Natural killer cell treated with Interleukin-12 subunit alpha and Interleukin-12 subunit beta and Interleukin-15 and Interleukin-18, amount 100 ng/mL, for 72 hours (primary cell): ENCODE results near the gene MINDY3. TPM values are rescaled to one million over a fixed set of nuclear protein-coding genes. Genes with fewer than 3 reads are reported as not detected.
"Not testable (repeated sequence)": the region's sequence is repeated elsewhere in the genome, so short reads cannot be mapped to it uniquely, and the experiment has no call there.

Experiments used
- ATAC-seq, 2 donors: fragments of 150-1000 bp; cut with Tn5 transposase in 1 of 2; sonication (Bioruptor Pico), chemical (Tn5 transposase) in 1 of 2; 2 replicates each; pipeline ENCODE4 v1.10.0; 2021
- DNase-seq: peaks from one replicate; pipeline ENCODE4 v3.0.0; 2022; ENCODE audit warnings: low spot score
- H3K27ac Mint-ChIP-seq, 2 donors: 1 replicate in 1 of 2; 2 replicates in 1 of 2; pipeline ENCODE4 v1.8.0; 2022; ENCODE audit warnings: mixed read lengths in 2 of 2, mild to moderate bottlenecking in 1 of 2, moderate library complexity in 1 of 2
- H3K27me3 Mint-ChIP-seq, 2 donors: 1 replicate in 1 of 2; 2 replicates in 1 of 2; pipeline ENCODE4 v1.8.0; 2022; ENCODE audit warnings: mixed read lengths in 2 of 2
- H3K36me3 Mint-ChIP-seq: one replicate; pipeline ENCODE4 v1.8.0; 2022; ENCODE audit warnings: mixed read lengths
- H3K4me1 Mint-ChIP-seq, 2 donors: 1 replicate in 1 of 2; 2 replicates in 1 of 2; pipeline ENCODE4 v1.8.0; 2022; ENCODE audit warnings: low read depth in 2 of 2, mixed read lengths in 2 of 2, mild to moderate bottlenecking in 1 of 2
- H3K4me3 Mint-ChIP-seq: one replicate; pipeline ENCODE4 v1.8.0; 2022; ENCODE audit warnings: mixed read lengths
- H3K9me3 Mint-ChIP-seq: 2 replicates; pipeline ENCODE4 v1.8.0; 2022; ENCODE audit warnings: mixed read lengths
- total RNA-seq, 2 donors: library from RNA; stranded (reverse); gene quantifications; one replicate each; pipeline ENCODE4 v1.2.3, GENCODE V29; 2022

The MINDY3 gene
- total RNA-seq, 2 donors from 2014 or later = 25.9 to 34.2 TPM

GRCh38 chr10:15792777-15793176 lies 67.5 kb downstream of the MINDY3 start:
- DNase-seq (no peak), ATAC-seq (no peak)
- Mint-ChIP-seq H3K36me3 (peaks cover 12% of the 10 kb centered on the region), H3K4me1 (peaks cover 0 to 7% of the 10 kb centered on the region in 2 donors), H3K4me3 (no peak overlapping the region), H3K9me3 (no peaks in the 10 kb centered on the region), H3K27me3 (no peaks in the 10 kb centered on the region), H3K27ac (no peak overlapping the region)

- H3K4me3 Mint-ChIP-seq = no peak overlapping the region
- no peak overlapping the region for H3K27ac Mint-ChIP-seq
- peaks cover 12% of the 10 kb centered on the region for H3K36me3 Mint-ChIP-seq
- H3K9me3 Mint-ChIP-seq = no peaks in the 10 kb centered on the region
- no peak for DNase-seq
- H3K27me3 Mint-ChIP-seq = no peaks in the 10 kb centered on the region
- ATAC-seq = no peak
- H3K4me1 Mint-ChIP-seq = peaks cover 0 to 7% of the 10 kb centered on the region in 2 donors
Observed at GRCh38 chr10:15791816-15792524, 68.3 kb downstream of the MINDY3 start.

GRCh38 chr10:15789793-15790525 lies 70.3 kb downstream of the MINDY3 start:
- no peaks in the 10 kb centered on the region for H3K9me3 Mint-ChIP-seq
- H3K27ac Mint-ChIP-seq = no peak overlapping the region
- no peak overlapping the region for H3K4me3 Mint-ChIP-seq
- peaks cover 11% of the 10 kb centered on the region for H3K36me3 Mint-ChIP-seq
- ATAC-seq = no peak
- peaks cover 0 to 6% of the 10 kb centered on the region in 2 donors for H3K4me1 Mint-ChIP-seq
- H3K27me3 Mint-ChIP-seq = no peaks in the 10 kb centered on the region
- no peak for DNase-seq

GRCh38 chr10:15787426-15787825 lies 72.9 kb downstream of the MINDY3 start:
- no peak for DNase-seq
- Mint-ChIP-seq H3K27ac (no peak overlapping the region), H3K4me3 (no peak overlapping the region), H3K27me3 (no peaks in the 10 kb centered on the region), H3K9me3 (no peaks in the 10 kb centered on the region), H3K4me1 (peaks cover 0 to 4% of the 10 kb centered on the region in 2 donors), H3K36me3 (peaks cover 9% of the 10 kb centered on the region)
- no peak for ATAC-seq

- Mint-ChIP-seq H3K27ac (no peak overlapping the region), H3K36me3 (peaks cover 5% of the 10 kb centered on the region), H3K27me3 (no peaks in the 10 kb centered on the region), H3K9me3 (no peaks in the 10 kb centered on the region), H3K4me3 (no peak overlapping the region), H3K4me1 (no peaks in the 10 kb centered on the region)
- ATAC-seq (no peak), DNase-seq (no peak)
Observed at GRCh38 chr10:15784662-15785300, 75.5 kb downstream of the MINDY3 start.

- Mint-ChIP-seq H3K9me3 (no peaks in the 10 kb centered on the region), H3K4me3 (no peak overlapping the region), H3K27me3 (no peaks in the 10 kb centered on the region), H3K27ac (no peak overlapping the region), H3K36me3 (peaks cover 11% of the 10 kb centered on the region), H3K4me1 (no peaks in the 10 kb centered on the region)
- no peak for ATAC-seq
- no peak for DNase-seq
Observed at GRCh38 chr10:15783941-15784636, 76.2 kb downstream of the MINDY3 start.

- no peak overlapping the region for H3K4me3 Mint-ChIP-seq
- no peaks in the 10 kb centered on the region for H3K4me1 Mint-ChIP-seq
- ATAC-seq = no peak
Observed at GRCh38 chr10:15782851-15783250, 77.5 kb downstream of the MINDY3 start.

GRCh38 chr10:15781381-15781960 lies 78.8 kb downstream of the MINDY3 start:
- peaks cover 25% of the 10 kb centered on the region for H3K36me3 Mint-ChIP-seq
- H3K27ac Mint-ChIP-seq = no peak overlapping the region
- no peak for DNase-seq

More at GRCh38 chr10:15782851-15783250, 77.5 kb downstream of the MINDY3 start:
- H3K36me3 Mint-ChIP-seq = peaks cover 15% of the 10 kb centered on the region
- no peak overlapping the region for H3K27ac Mint-ChIP-seq
- no peak for DNase-seq
- H3K9me3 Mint-ChIP-seq = no peaks in the 10 kb centered on the region
- H3K27me3 Mint-ChIP-seq = no peaks in the 10 kb centered on the region

GRCh38 chr10:15780353-15781135 lies 79.8 kb downstream of the MINDY3 start:
- H3K27ac Mint-ChIP-seq = no peak overlapping the region
- H3K27me3 Mint-ChIP-seq = no peaks in the 10 kb centered on the region
- ATAC-seq = no peak
- DNase-seq = no peak
- peaks cover 27% of the 10 kb centered on the region for H3K36me3 Mint-ChIP-seq
- peaks cover 3% of the 10 kb centered on the region for H3K9me3 Mint-ChIP-seq
- no peak overlapping the region for H3K4me3 Mint-ChIP-seq
- no peaks in the 10 kb centered on the region for H3K4me1 Mint-ChIP-seq

More at GRCh38 chr10:15781381-15781960, 78.8 kb downstream of the MINDY3 start:
- Mint-ChIP-seq H3K4me3 (no peak overlapping the region), H3K27me3 (no peaks in the 10 kb centered on the region), H3K9me3 (no peaks in the 10 kb centered on the region), H3K4me1 (no peaks in the 10 kb centered on the region)
- no peak for ATAC-seq

- no peak overlapping the region for H3K27ac Mint-ChIP-seq
- DNase-seq (no peak), ATAC-seq (no peak)
- H3K9me3 Mint-ChIP-seq = peaks cover 3% of the 10 kb centered on the region
- peaks cover 27% of the 10 kb centered on the region for H3K36me3 Mint-ChIP-seq
- H3K4me1 Mint-ChIP-seq = no peaks in the 10 kb centered on the region
- no peaks in the 10 kb centered on the region for H3K27me3 Mint-ChIP-seq
- H3K4me3 Mint-ChIP-seq = no peak overlapping the region
Observed at GRCh38 chr10:15775513-15775912, 84.8 kb downstream of the MINDY3 start.

- not testable (repeated sequence) for H3K9me3 Mint-ChIP-seq, ATAC-seq, H3K27ac Mint-ChIP-seq, DNase-seq, H3K27me3 Mint-ChIP-seq, H3K4me3 Mint-ChIP-seq, H3K4me1 Mint-ChIP-seq
- H3K36me3 Mint-ChIP-seq = peaks cover 26% of the 10 kb centered on the region
Observed at GRCh38 chr10:15774534-15774933, 85.8 kb downstream of the MINDY3 start.

GRCh38 chr10:15764892-15765454 lies 95.3 kb downstream of the MINDY3 start:
- H3K4me3 Mint-ChIP-seq = no peak overlapping the region
- H3K9me3 Mint-ChIP-seq = peaks cover 8% of the 10 kb centered on the region
- peaks cover 9% of the 10 kb centered on the region for H3K36me3 Mint-ChIP-seq
- peaks cover 6 to 10% of the 10 kb centered on the region in 2 donors for H3K4me1 Mint-ChIP-seq
- DNase-seq (no peak), ATAC-seq (no peak)
- peaks cover 0 to 2% of the 10 kb centered on the region in 2 donors for H3K27me3 Mint-ChIP-seq
- no peak overlapping the region for H3K27ac Mint-ChIP-seq
